GM23338 (cell line): ENCODE data around the gene RANBP1. TPM values are rescaled to one million over a fixed set of nuclear protein-coding genes. Genes with fewer than 3 reads are reported as not detected.
A peak's percentile ranks its signal among the peaks of the same experiment; 100 is the strongest.

Source experiments
- ATAC-seq: fragments of 200-7000 bp; cut with Tn5 transposase; 3 replicates; pipeline ENCODE4 v1.9.1; 2020
- DNase-seq: peaks from one replicate; pipeline ENCODE4 v3.0.0-alpha.2; 2015; ENCODE audit warnings: low spot score
- H2AFZ ChIP-seq: fragments of 200-600 bp; sonication (generic); 2 replicates; pipeline ENCODE4 v1.8.0; 2016; ENCODE audit warnings: antibody characterized with exemption, mild to moderate bottlenecking, moderate library complexity
- H3F3A ChIP-seq: fragments of 200-600 bp; sonication (generic); replicated peaks from 2 replicates; pipeline ENCODE4 v1.8.0; 2017; ENCODE audit warnings: antibody characterized with exemption, mixed run types, low read depth
- H3K27ac ChIP-seq: fragments of 200-600 bp; sonication (generic); 2 replicates; pipeline ENCODE4 v1.6.1; 2016; ENCODE audit warnings: low read depth
- H3K27me3 ChIP-seq: fragments of 200-600 bp; sonication (generic); 2 replicates; pipeline ENCODE4 v1.8.0; 2016; ENCODE audit warnings: mild to moderate bottlenecking, mixed run types, moderate library complexity; ENCODE audit not compliant: insufficient read depth
- H3K36me3 ChIP-seq: fragments of 200-600 bp; sonication (generic); 2 replicates; pipeline ENCODE4 v1.8.0; 2016; ENCODE audit warnings: mild to moderate bottlenecking; ENCODE audit not compliant: insufficient read depth
- H3K4me1 ChIP-seq: fragments of 200-600 bp; sonication (generic); 2 replicates; pipeline ENCODE4 v1.8.0; 2016; ENCODE audit warnings: mild to moderate bottlenecking, moderate library complexity; ENCODE audit not compliant: insufficient read depth
- H3K4me2 ChIP-seq: fragments of 200-600 bp; sonication (generic); 2 replicates; pipeline ENCODE4 v1.7.1; 2017; ENCODE audit warnings: mixed run types
- H3K4me3 ChIP-seq: fragments of 200-600 bp; sonication (generic); 2 replicates; pipeline ENCODE4 v1.6.1; 2016; ENCODE audit warnings: mixed run types
- H3K79me2 ChIP-seq: fragments of 200-600 bp; sonication (generic); replicated peaks from 2 replicates; pipeline ENCODE4 v1.8.0; 2017; ENCODE audit warnings: mild to moderate bottlenecking; ENCODE audit not compliant: insufficient read depth
- H3K9me2 ChIP-seq: fragments of 200-600 bp; sonication (generic); 2 replicates; pipeline ENCODE4 v1.8.0; 2017; ENCODE audit not compliant: insufficient read depth
- H4K20me1 ChIP-seq: fragments of 200-600 bp; sonication (generic); replicated peaks from 2 replicates; pipeline ENCODE4 v1.8.0; 2017; ENCODE audit warnings: mild to moderate bottlenecking; ENCODE audit not compliant: insufficient read depth
- H3K27ac Mint-ChIP-seq: 2 replicates; pipeline ENCODE4 v1.8.0; 2020; ENCODE audit warnings: inconsistent platforms, mild to moderate bottlenecking, moderate library complexity, mixed read lengths
- H3K27me3 Mint-ChIP-seq: 3 replicates; pipeline ENCODE4 v1.8.0; 2022; ENCODE audit warnings: low read depth, mild to moderate bottlenecking, moderate library complexity, mixed read lengths, inconsistent platforms; ENCODE audit not compliant: insufficient read depth, poor library complexity
- H3K36me3 Mint-ChIP-seq: 3 replicates; pipeline ENCODE4 v1.8.0; 2021; ENCODE audit warnings: low read depth, mild to moderate bottlenecking, inconsistent platforms, moderate library complexity, mixed read lengths
- H3K4me1 Mint-ChIP-seq: 3 replicates; pipeline ENCODE4 v1.8.0; 2020; ENCODE audit warnings: mild to moderate bottlenecking, inconsistent platforms, mixed read lengths
- H3K4me3 Mint-ChIP-seq: 3 replicates; pipeline ENCODE4 v1.8.0; 2021; ENCODE audit warnings: moderate library complexity, mild to moderate bottlenecking, inconsistent platforms, mixed read lengths
- H3K9me3 Mint-ChIP-seq: 3 replicates; pipeline ENCODE4 v1.8.0; 2020; ENCODE audit warnings: moderate library complexity, mild to moderate bottlenecking, inconsistent platforms, mixed read lengths
- CREB1 ChIP-seq: fragments of 250-450 bp; sonication (Bioruptor Pico); IDR thresholded peaks from 2 replicates; pipeline ENCODE4 v1.5.0; 2020; ENCODE audit warnings: low read depth, mild to moderate bottlenecking, moderate library complexity
- CTCF ChIP-seq, 2 experiments: fragments of 200-600 bp in 1 of 2; sonication (generic) in 1 of 2; conservative IDR thresholded peaks; 2 replicates each; pipeline versions ENCODE4 v1.5.1 to v1.6.1; 2016 to 2017; ENCODE audit warnings: antibody characterized with exemption in 2 of 2, low read depth in 2 of 2, mild to moderate bottlenecking in 2 of 2, moderate library complexity in 1 of 2
- ETS1 ChIP-seq: IDR thresholded peaks from 2 replicates; pipeline ENCODE4 v1.6.1; 2016; ENCODE audit warnings: antibody characterized with exemption
- EZH2 ChIP-seq: fragments of 200-600 bp; sonication (generic); IDR thresholded peaks from one replicate; pipeline ENCODE4 v1.8.0; 2017; ENCODE audit warnings: antibody characterized with exemption, mild to moderate bottlenecking, low read depth; ENCODE audit not compliant: unreplicated experiment
- EZH2phosphoT487 ChIP-seq: fragments of 200-600 bp; sonication (generic); IDR thresholded peaks from one replicate; pipeline ENCODE4 v1.8.1; 2018; ENCODE audit warnings: antibody characterized with exemption; ENCODE audit not compliant: unreplicated experiment
- JUNB ChIP-seq: IDR thresholded peaks from one replicate; pipeline ENCODE4 v1.6.1; 2016; ENCODE audit warnings: antibody characterized with exemption; ENCODE audit not compliant: unreplicated experiment
- NANOG ChIP-seq: IDR thresholded peaks from 2 replicates; pipeline ENCODE4 v1.6.1; 2016; ENCODE audit warnings: antibody characterized with exemption, borderline replicate concordance
- POLR2AphosphoS5 ChIP-seq: IDR thresholded peaks from 2 replicates; pipeline ENCODE4 v1.6.1; 2016; ENCODE audit warnings: antibody characterized with exemption, low read depth
- REST ChIP-seq: IDR thresholded peaks from one replicate; pipeline ENCODE4 v1.6.1; 2018; ENCODE audit warnings: antibody characterized with exemption; ENCODE audit not compliant: unreplicated experiment
- STAT1 ChIP-seq: IDR thresholded peaks from one replicate; pipeline ENCODE4 v1.6.1; 2016; ENCODE audit warnings: antibody characterized with exemption; ENCODE audit not compliant: unreplicated experiment
- ZNF114 ChIP-seq: fragments of 250-450 bp; sonication (Bioruptor Pico); IDR thresholded peaks from 2 replicates; pipeline ENCODE4 v1.5.0; 2020; ENCODE audit warnings: mild to moderate bottlenecking, moderate library complexity
- ZNF331 ChIP-seq: fragments of 250-450 bp; sonication (Bioruptor Pico); IDR thresholded peaks from 2 replicates; pipeline ENCODE4 v1.5.0; 2020; ENCODE audit warnings: low read depth, mild to moderate bottlenecking, moderate library complexity
- ZNF462 ChIP-seq: fragments of 250-450 bp; sonication (Bioruptor Pico); IDR thresholded peaks from 2 replicates; pipeline ENCODE4 v1.5.0; 2020; ENCODE audit warnings: mild to moderate bottlenecking, moderate library complexity
- polyA plus RNA-seq: library from polyadenylated mRNA; unstranded; fragments of >200 nt; fragmentation: Nextera tagmentation; extraction: Ambion mirVana; gene quantifications from 2 replicates; pipeline ENCODE4 v1.2.1, GENCODE V29; 2016
- total RNA-seq: library from RNA; depleted of rRNA; stranded (reverse); fragments of >200 nt; shearing (Covaris generic); gene quantifications from 2 replicates; pipeline ENCODE4 v1.2.3, GENCODE V29; 2014

The RANBP1 gene
- total and polyA plus RNA-seq, 2 experiments from 2014 or later: 1,014 to 1,206 TPM

- DNase-seq (no peak), ATAC-seq (no peak)
- no peaks in the 10 kb centered on the region for H3K9me2 ChIP-seq
- TF ChIP-seq ZNF331: no peak
- no peak for TF ChIP-seq REST
- no peak for TF ChIP-seq EZH2
- no peak for TF ChIP-seq JUNB
- TF ChIP-seq EZH2phosphoT487: no peak
- no peak for TF ChIP-seq CREB1 (CRISPR knock-in tag)
- no peak for TF ChIP-seq POLR2AphosphoS5
- no peak for TF ChIP-seq STAT1
- TF ChIP-seq ZNF462: no peak
- TF ChIP-seq ZNF114 (CRISPR knock-in tag): no peak
- TF ChIP-seq ETS1: no peak
- TF ChIP-seq NANOG: no peak
- TF ChIP-seq CTCF (conservative IDR thresholded peaks at IDR 0.05; ENCODE audit: low read depth in 2 of 2): no peak
- no peak overlapping the region for H2AFZ ChIP-seq
- no peak overlapping the region for H3K4me2 ChIP-seq
- no peak overlapping the region for H3K27ac ChIP-seq
- H3K79me2 ChIP-seq: peaks cover 78% of the 10 kb centered on the region
- Mint-ChIP-seq H3K27ac (peak overlapping the region; percentile 17; the same call in 1 of the 2 replicates), H3K4me3 (no peak overlapping the region), H3K27me3 (peaks cover 32% of the 10 kb centered on the region), H3K9me3 (no peaks in the 10 kb centered on the region; the same call in 2 of the 3 replicates), H3K36me3 (peaks cover 75% of the 10 kb centered on the region), H3K4me1 (peaks cover 36% of the 10 kb centered on the region)
- no peak overlapping the region for H3K4me3 ChIP-seq
- peaks cover 12% of the 10 kb centered on the region; the same call in 1 of the 2 replicates for H3K4me1 ChIP-seq
- H3K36me3 ChIP-seq: peaks cover 39% of the 10 kb centered on the region
- H3K27me3 ChIP-seq: no peaks in the 10 kb centered on the region
- H3F3A ChIP-seq: peaks cover 31% of the 10 kb centered on the region
- H4K20me1 ChIP-seq: peaks cover 62% of the 10 kb centered on the region
These were observed 29.8 kb upstream of the RANBP1 start for GRCh38 chr22:20086101-20086599.
